Measurements from ENCODE around the gene CMTM8.

- TF ChIP-seq CTCF (IDR thresholded peaks at IDR 0.05; ENCODE audit: low read depth, low read length) (no peak), POLR2A (IDR thresholded peaks at IDR 0.05; ENCODE audit: extremely low read depth, insufficient read length) (no peak), MYC (IDR thresholded peaks at IDR 0.05; ENCODE audit: low read depth, low read length) (peak; percentile 74)
Measured at GRCh38 chr3:32401556-32402081, 163.1 kb downstream of the CMTM8 start.

Measured in NB4 (cell line).